Activated naive CD4-positive, alpha-beta T cell treated with anti-CD3 and anti-CD28 coated beads, Interleukin-2, amount 50 U/mL, for 24 hours (primary cell): ENCODE results near the gene P2RX3.
"Not testable (repeated sequence)": the region's sequence is repeated elsewhere in the genome, so short reads cannot be mapped to it uniquely, and the experiment has no call there.

Source experiments
- H3K27ac Mint-ChIP-seq: one replicate; pipeline ENCODE4 v1.8.0; 2021; ENCODE audit warnings: mild to moderate bottlenecking, mixed read lengths
- H3K27me3 Mint-ChIP-seq: one replicate; pipeline ENCODE4 v1.8.0; 2021; ENCODE audit warnings: mixed read lengths
- H3K36me3 Mint-ChIP-seq: one replicate; pipeline ENCODE4 v1.8.0; 2021; ENCODE audit warnings: mixed read lengths
- H3K4me1 Mint-ChIP-seq: one replicate; pipeline ENCODE4 v1.8.0; 2021; ENCODE audit warnings: mixed read lengths
- H3K4me3 Mint-ChIP-seq: one replicate; pipeline ENCODE4 v1.8.0; 2021; ENCODE audit warnings: mild to moderate bottlenecking, mixed read lengths
- H3K9me3 Mint-ChIP-seq: one replicate; pipeline ENCODE4 v1.8.0; 2021; ENCODE audit warnings: mixed read lengths

P2RX3 gene

GRCh38 chr11:57403003-57403801 is 65.0 kb downstream of the P2RX3 start:
- not testable (repeated sequence) for H3K4me3 Mint-ChIP-seq, H3K9me3 Mint-ChIP-seq, H3K27me3 Mint-ChIP-seq
- peaks cover 37% of the 10 kb centered on the region for H3K4me1 Mint-ChIP-seq
- H3K36me3 Mint-ChIP-seq: peaks cover 26% of the 10 kb centered on the region
- peak overlapping the region; percentile 81 for H3K27ac Mint-ChIP-seq

DNA sequence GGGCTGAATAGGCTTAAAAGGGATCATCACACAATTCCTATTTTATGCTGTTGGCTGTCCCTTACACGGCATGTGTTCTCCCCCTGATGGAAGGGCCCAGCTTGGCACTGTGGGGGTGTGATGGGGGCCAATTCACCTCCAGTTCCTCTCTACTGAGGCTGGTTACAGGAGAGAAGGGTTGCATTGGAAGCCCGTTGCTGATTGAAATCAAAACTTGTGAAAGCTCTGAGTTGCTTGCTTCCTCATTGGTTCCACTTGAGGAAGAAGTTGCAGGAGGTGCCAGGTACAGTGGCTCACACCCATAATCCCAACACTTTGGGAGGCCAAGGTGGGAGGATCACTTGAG is 65.6 kb downstream of the P2RX3 start:
- Mint-ChIP-seq H3K4me1 (peaks cover 37% of the 10 kb centered on the region), H3K4me3 (no peak overlapping the region), H3K9me3 (no peaks in the 10 kb centered on the region), H3K27ac (no peak overlapping the region), H3K27me3 (no peaks in the 10 kb centered on the region), H3K36me3 (peaks cover 26% of the 10 kb centered on the region)

DNA sequence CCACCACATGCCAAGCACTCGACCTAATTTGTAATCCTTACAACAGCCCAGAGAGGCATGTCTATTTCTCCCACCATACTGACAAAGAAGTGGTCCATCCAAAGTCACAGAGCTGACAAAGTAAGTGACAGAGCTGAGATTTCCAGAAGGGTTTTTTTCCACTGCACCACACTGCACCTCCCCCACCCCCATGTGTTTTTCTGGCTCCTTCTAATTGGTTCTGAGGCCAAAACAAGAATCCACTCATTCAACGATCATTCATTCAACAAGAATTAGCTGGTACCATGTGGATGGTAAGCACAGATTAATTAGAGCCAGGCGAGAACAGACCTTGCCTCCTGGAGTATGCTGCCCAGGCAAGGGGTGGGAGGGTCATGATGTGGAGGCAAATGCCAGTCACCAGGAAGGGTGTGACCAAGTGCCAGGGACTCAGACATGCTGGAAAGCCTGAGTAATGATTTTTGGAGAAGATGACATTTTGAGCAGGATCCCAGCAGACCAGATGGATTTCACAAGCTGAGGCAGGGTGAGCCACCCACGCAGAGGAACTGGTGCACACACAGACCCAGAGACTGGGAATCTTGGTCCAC is 67.2 kb downstream of the P2RX3 start:
- Mint-ChIP-seq H3K4me1 (peaks cover 47% of the 10 kb centered on the region), H3K9me3 (no peaks in the 10 kb centered on the region), H3K27ac (peak overlapping the region; percentile 98), H3K36me3 (peaks cover 29% of the 10 kb centered on the region), H3K27me3 (no peaks in the 10 kb centered on the region), H3K4me3 (no peak overlapping the region)

DNA sequence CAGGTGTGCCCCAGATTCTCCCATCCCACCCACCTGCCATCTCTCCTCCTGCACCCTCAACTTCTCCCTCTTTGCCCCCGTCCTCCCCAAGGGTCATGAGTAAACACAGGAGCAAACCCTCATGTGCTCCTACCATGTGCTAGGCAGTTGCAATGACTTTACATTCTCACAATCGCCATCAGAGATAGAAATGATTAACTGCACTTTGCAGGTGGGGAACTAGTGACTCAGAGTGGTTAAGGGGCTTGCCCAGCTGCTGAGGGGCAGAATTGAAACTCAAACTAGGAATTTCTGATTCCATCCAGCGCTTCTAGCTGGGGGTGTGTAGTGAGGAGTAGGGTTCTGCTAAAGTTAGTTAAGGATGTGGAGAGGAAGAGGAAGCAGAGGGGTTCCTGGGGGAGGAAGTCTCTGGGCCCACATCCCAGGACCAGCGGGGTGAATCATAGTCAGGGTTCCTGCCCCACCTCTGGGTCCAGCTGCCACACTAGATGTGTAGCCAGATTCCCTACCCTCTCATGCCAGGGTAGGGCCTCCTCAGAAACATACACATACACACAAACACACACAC is 68.3 kb downstream of the P2RX3 start:
- H3K36me3 Mint-ChIP-seq: peaks cover 30% of the 10 kb centered on the region
- H3K27ac Mint-ChIP-seq: peak overlapping the region; percentile 98
- H3K9me3 Mint-ChIP-seq: no peaks in the 10 kb centered on the region
- H3K27me3 Mint-ChIP-seq: no peaks in the 10 kb centered on the region
- H3K4me3 Mint-ChIP-seq: peak overlapping the region; percentile 60
- H3K4me1 Mint-ChIP-seq: peaks cover 48% of the 10 kb centered on the region

DNA sequence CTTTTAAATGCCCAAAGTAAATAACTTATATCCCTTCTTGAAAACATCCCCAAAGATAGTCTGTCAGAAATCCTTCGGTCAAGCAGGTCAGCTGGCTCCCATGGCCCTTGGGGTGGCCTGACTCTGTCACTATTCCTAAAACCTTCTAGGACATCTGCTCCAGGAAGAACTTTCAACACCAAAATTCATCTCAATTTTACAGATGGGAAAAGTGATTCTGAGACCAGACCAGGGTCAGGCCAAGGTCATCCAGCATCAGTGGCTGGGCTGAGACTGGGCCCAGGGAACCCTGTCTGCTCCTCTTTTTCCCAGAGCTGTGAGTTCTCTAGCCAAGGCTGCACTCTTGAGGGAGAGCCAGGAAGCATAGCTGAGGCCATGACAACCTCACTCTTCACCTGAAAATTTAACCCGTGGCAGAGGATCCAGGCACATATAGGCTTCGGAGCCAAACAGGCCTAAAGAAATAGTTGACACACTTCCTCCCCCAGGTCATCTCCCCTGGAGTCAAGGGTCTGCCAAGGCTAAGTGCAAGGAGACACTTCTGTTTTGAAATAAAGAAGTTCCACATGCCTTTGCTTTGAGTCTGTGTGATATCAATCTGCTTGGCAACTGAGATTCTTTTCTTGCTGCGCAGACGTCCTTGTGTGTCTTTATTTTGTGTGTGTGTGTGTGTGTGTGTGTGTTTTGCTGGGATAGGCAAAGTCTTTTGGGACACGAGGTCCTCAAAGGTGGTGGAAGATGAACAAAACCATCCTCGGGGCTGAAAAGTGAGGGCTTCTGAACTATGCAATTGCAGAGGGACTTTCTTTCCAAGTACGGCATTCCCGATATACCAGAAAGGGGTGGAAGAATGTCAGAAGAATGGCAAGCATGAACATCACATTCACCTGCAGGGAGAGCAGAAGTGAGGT is 69.1 kb downstream of the P2RX3 start:
- Mint-ChIP-seq H3K27ac (peak overlapping the region; percentile 98), H3K9me3 (no peaks in the 10 kb centered on the region), H3K36me3 (peaks cover 34% of the 10 kb centered on the region), H3K4me1 (peaks cover 48% of the 10 kb centered on the region), H3K27me3 (no peaks in the 10 kb centered on the region), H3K4me3 (peak overlapping the region; percentile 60)

DNA sequence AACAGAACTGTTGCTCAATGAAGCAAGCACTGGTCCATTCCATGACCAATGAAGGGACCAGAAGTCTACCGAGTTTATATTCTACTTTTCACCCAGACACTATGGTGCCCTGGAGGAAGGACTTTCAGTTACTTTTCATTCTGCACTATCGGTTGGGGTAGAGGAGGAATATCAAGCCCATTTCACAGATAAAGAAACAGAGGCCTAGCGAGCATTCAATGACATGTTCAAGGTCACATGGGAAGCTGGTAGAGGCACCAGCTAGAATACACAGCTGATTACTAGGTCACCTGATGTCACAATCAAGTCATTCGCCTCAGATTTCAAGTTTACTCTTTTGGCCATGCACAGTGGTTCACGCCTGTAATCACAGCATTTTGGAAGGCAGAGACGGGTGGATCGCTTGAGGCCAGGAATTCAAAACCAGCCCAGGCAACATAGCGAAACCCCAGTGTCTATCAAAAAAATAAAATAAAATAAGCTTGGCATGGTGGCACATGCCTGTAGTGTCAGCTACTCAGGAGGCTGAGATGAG is 69.9 kb downstream of the P2RX3 start:
- no peaks in the 10 kb centered on the region for H3K27me3 Mint-ChIP-seq
- H3K4me1 Mint-ChIP-seq: peaks cover 51% of the 10 kb centered on the region
- H3K36me3 Mint-ChIP-seq: peaks cover 35% of the 10 kb centered on the region
- H3K4me3 Mint-ChIP-seq: no peak overlapping the region
- H3K9me3 Mint-ChIP-seq: no peaks in the 10 kb centered on the region
- peak overlapping the region; percentile 72 for H3K27ac Mint-ChIP-seq

GRCh38 chr11:57408771-57409170 is 70.6 kb downstream of the P2RX3 start:
- H3K4me3 Mint-ChIP-seq: no peak overlapping the region
- no peaks in the 10 kb centered on the region for H3K9me3 Mint-ChIP-seq
- peaks cover 56% of the 10 kb centered on the region for H3K4me1 Mint-ChIP-seq
- H3K36me3 Mint-ChIP-seq: peaks cover 41% of the 10 kb centered on the region
- no peaks in the 10 kb centered on the region for H3K27me3 Mint-ChIP-seq
- H3K27ac Mint-ChIP-seq: no peak overlapping the region

- Mint-ChIP-seq H3K36me3 (peaks cover 43% of the 10 kb centered on the region), H3K27me3 (no peaks in the 10 kb centered on the region), H3K4me3 (no peak overlapping the region), H3K9me3 (no peaks in the 10 kb centered on the region), H3K4me1 (peaks cover 60% of the 10 kb centered on the region), H3K27ac (no peak overlapping the region)
Measured at GRCh38 chr11:57409321-57410100, 71.4 kb downstream of the P2RX3 start.

- peaks cover 48% of the 10 kb centered on the region for H3K36me3 Mint-ChIP-seq
- peaks cover 64% of the 10 kb centered on the region for H3K4me1 Mint-ChIP-seq
- H3K9me3 Mint-ChIP-seq: no peaks in the 10 kb centered on the region
- H3K4me3 Mint-ChIP-seq: no peak overlapping the region
- H3K27ac Mint-ChIP-seq: no peak overlapping the region
- H3K27me3 Mint-ChIP-seq: no peaks in the 10 kb centered on the region
Measured at GRCh38 chr11:57410287-57410686, 72.1 kb downstream of the P2RX3 start.

DNA sequence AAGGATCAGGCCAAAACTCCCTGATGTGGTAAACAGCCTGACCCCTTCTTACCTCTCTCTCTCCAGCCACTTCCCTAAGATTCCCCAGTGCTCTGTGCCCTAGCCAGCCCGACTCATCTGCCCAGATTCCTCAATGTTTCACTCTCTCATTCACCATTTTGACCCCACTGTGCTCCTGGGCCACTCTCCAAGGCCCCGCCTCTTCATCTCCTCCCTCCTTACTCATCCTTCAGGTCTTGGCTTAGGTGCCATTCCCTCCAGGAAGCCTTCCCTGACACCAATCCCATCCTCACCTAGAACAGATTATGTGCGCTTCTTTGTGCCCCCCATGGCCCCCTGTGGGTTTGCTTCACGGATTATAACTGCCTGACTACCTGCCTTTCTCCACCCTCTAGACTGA is 75.5 kb downstream of the P2RX3 start:
- Mint-ChIP-seq H3K36me3 (peaks cover 39% of the 10 kb centered on the region), H3K9me3 (no peaks in the 10 kb centered on the region), H3K4me1 (peaks cover 41% of the 10 kb centered on the region), H3K4me3 (no peak overlapping the region), H3K27me3 (no peaks in the 10 kb centered on the region), H3K27ac (no peak overlapping the region)

- peaks cover 44% of the 10 kb centered on the region for H3K36me3 Mint-ChIP-seq
- H3K9me3 Mint-ChIP-seq: no peaks in the 10 kb centered on the region
- no peak overlapping the region for H3K4me3 Mint-ChIP-seq
- peaks cover 43% of the 10 kb centered on the region for H3K4me1 Mint-ChIP-seq
- H3K27ac Mint-ChIP-seq: no peak overlapping the region
- no peaks in the 10 kb centered on the region for H3K27me3 Mint-ChIP-seq
Measured at GRCh38 chr11:57414612-57415212, 76.6 kb downstream of the P2RX3 start.

GRCh38 chr11:57416436-57416835 is 78.3 kb downstream of the P2RX3 start:
- Mint-ChIP-seq H3K4me3 (no peak overlapping the region), H3K4me1 (peaks cover 43% of the 10 kb centered on the region), H3K27me3 (no peaks in the 10 kb centered on the region), H3K9me3 (no peaks in the 10 kb centered on the region), H3K36me3 (peaks cover 50% of the 10 kb centered on the region), H3K27ac (no peak overlapping the region)

DNA sequence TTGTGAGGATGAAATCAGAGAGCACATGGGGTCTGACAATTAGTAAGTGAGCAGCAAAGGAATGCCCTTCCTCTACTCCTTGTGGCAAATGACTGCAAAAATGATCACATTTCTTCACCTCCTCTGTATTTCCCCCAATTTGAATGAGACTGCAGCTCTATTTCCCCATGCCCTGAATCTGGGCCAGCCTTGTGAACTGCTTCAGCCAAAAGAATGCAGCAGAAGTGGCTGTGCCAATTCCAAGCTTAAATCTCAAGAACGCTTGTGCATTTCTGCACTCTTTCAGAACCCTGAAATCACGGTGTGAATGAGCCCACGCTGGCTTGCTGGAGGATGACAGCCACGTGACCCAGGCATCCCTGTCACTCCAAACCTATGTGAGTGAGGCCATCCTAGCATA is 78.9 kb downstream of the P2RX3 start:
- Mint-ChIP-seq H3K27me3 (no peaks in the 10 kb centered on the region), H3K27ac (no peak overlapping the region), H3K4me1 (peaks cover 49% of the 10 kb centered on the region), H3K9me3 (no peaks in the 10 kb centered on the region), H3K4me3 (no peak overlapping the region), H3K36me3 (peaks cover 51% of the 10 kb centered on the region)

DNA sequence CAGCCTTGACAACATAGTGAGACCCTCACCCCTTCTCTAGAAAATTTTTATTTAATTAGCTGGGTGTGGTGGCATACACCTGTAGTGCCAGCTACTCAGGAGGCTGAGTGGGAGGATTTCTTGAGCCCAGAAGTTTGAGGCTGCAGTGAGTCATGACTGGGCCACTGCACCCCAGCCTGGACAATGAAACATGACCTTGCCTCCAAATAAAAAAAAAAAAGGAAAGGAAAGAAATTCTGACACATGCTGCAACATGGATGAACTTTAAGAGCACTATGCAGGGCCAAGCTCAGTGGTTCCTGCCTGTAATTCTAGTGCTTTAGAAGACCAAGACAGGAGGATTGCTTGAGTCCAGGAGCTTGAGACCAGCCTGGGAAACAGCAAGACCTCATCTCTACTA is 80.0 kb downstream of the P2RX3 start:
- no peak overlapping the region for H3K4me3 Mint-ChIP-seq
- H3K27ac Mint-ChIP-seq: no peak overlapping the region
- H3K4me1 Mint-ChIP-seq: peaks cover 55% of the 10 kb centered on the region
- no peaks in the 10 kb centered on the region for H3K9me3 Mint-ChIP-seq
- H3K36me3 Mint-ChIP-seq: peaks cover 58% of the 10 kb centered on the region
- no peaks in the 10 kb centered on the region for H3K27me3 Mint-ChIP-seq
